Astrocyte (in vitro differentiated cells and primary cell): ENCODE results near the gene RFTN1. TPM values are rescaled to one million over a fixed set of nuclear protein-coding genes. Genes with fewer than 3 reads are reported as not detected.

Experiments
- DNase-seq: peaks from one replicate; pipeline ENCODE4 v3.0.0-alpha.2; 2010; ENCODE audit warnings: low read depth
- FAIRE-seq: peaks from 2 replicates; lab custom pipeline; 2011; peaks lifted over from hg19 to GRCh38; lab: Jason Lieb, UNC
- H2AFZ ChIP-seq: 2 replicates; pipeline ENCODE4 v1.6.0; 2012; ENCODE audit warnings: low read depth, low read length, inconsistent platforms
- H3K27ac ChIP-seq: 2 replicates; pipeline ENCODE4 v1.5.1; 2011; ENCODE audit warnings: low read depth, low read length, inconsistent platforms
- H3K27me3 ChIP-seq: 2 replicates; pipeline ENCODE4 v1.6.0; 2011; ENCODE audit warnings: low read length, inconsistent platforms; ENCODE audit not compliant: insufficient read depth
- H3K36me3 ChIP-seq: 2 replicates; pipeline ENCODE4 v1.5.1; 2011; ENCODE audit warnings: low read length, inconsistent platforms; ENCODE audit not compliant: insufficient read depth
- H3K4me1 ChIP-seq: 2 replicates; pipeline ENCODE4 v1.5.1; 2011; ENCODE audit warnings: low read length, inconsistent platforms; ENCODE audit not compliant: insufficient read depth
- H3K4me2 ChIP-seq: 2 replicates; pipeline ENCODE4 v1.6.0; 2012; ENCODE audit warnings: low read length, inconsistent platforms
- H3K4me3 ChIP-seq: 2 replicates; pipeline ENCODE4 v1.5.1; 2011; ENCODE audit warnings: low read depth, mild to moderate bottlenecking, low read length, inconsistent platforms; ENCODE audit not compliant: insufficient read depth
- H3K79me2 ChIP-seq: 2 replicates; pipeline ENCODE4 v1.6.0; 2012; ENCODE audit warnings: mild to moderate bottlenecking, low read length, inconsistent platforms; ENCODE audit not compliant: insufficient read depth
- H3K9ac ChIP-seq: 2 replicates; pipeline ENCODE4 v1.6.0; 2012; ENCODE audit warnings: mild to moderate bottlenecking, low read length, inconsistent platforms
- H3K9me3 ChIP-seq: 2 replicates; pipeline ENCODE4 v1.5.1; 2012; ENCODE audit warnings: low read depth, mild to moderate bottlenecking, low read length, inconsistent platforms; ENCODE audit not compliant: insufficient read depth
- H4K20me1 ChIP-seq: 2 replicates; pipeline ENCODE4 v1.6.0; 2012; ENCODE audit warnings: low read length, inconsistent platforms; ENCODE audit not compliant: insufficient read depth
- H3K27ac Mint-ChIP-seq: one replicate; pipeline ENCODE4 v1.8.0; 2021; ENCODE audit warnings: mild to moderate bottlenecking, mixed read lengths; ENCODE audit not compliant: unreplicated experiment
- H3K27me3 Mint-ChIP-seq: one replicate; pipeline ENCODE4 v1.8.0; 2021; ENCODE audit warnings: low read depth, mixed read lengths; ENCODE audit not compliant: unreplicated experiment
- H3K36me3 Mint-ChIP-seq: one replicate; pipeline ENCODE4 v1.8.0; 2021; ENCODE audit warnings: low read depth, mixed read lengths; ENCODE audit not compliant: unreplicated experiment
- H3K4me1 Mint-ChIP-seq: one replicate; pipeline ENCODE4 v1.8.0; 2021; ENCODE audit warnings: low read depth, mixed read lengths; ENCODE audit not compliant: unreplicated experiment
- H3K4me3 Mint-ChIP-seq: one replicate; pipeline ENCODE4 v1.8.0; 2021; ENCODE audit warnings: mild to moderate bottlenecking, moderate library complexity, mixed read lengths; ENCODE audit not compliant: unreplicated experiment
- H3K9me3 Mint-ChIP-seq: one replicate; pipeline ENCODE4 v1.8.0; 2021; ENCODE audit warnings: mild to moderate bottlenecking, mixed read lengths; ENCODE audit not compliant: unreplicated experiment
- EZH2 ChIP-seq: IDR thresholded peaks from 2 replicates; pipeline ENCODE4 v1.6.1; 2012; ENCODE audit warnings: mild to moderate bottlenecking, low read length, inconsistent platforms; ENCODE audit not compliant: insufficient read depth
- total RNA-seq: library from RNA; stranded (reverse); gene quantifications from 2 replicates; pipeline ENCODE4 v1.2.1, GENCODE V29; 2021
- TF ChIP-seq, protein P1 (sequence below): IDR thresholded peaks from 2 replicates; pipeline ENCODE4 v1.5.1; 2011; ENCODE audit warnings: low read depth, mild to moderate bottlenecking, inconsistent platforms, low read length, moderate library complexity; ENCODE audit not compliant: insufficient read depth

RFTN1 gene
- total RNA-seq, 1 donor from 2014 or later: 49.5 TPM

DNA sequence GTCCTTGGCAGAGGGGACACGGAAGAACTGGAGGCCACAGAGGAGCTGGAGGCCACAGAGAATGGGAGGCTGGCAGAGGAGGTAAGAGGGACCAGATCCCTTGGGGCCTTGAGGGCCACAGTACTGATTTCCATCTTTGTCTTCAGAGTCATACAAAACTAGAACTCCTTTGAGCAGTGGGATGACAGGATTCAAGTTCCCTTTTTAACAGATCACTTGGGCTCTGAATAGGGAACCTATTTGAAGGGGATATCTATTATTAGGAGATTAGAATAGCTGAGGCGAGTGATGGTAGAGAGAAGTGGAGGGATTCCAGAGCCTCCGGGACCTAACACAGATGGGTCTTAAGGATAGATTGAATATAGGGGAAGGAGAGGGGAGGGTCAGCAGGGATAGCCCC, 192.8 kb downstream of the RFTN1 start:
- DNase-seq (no peak), FAIRE-seq (no peak)
- Histone ChIP-seq H3K9ac (no peak overlapping the region), H3K36me3 (peaks cover 10% of the 10 kb centered on the region), H3K4me2 (no peak overlapping the region), H3K79me2 (no peaks in the 10 kb centered on the region), H2AFZ (no peak overlapping the region), H3K4me1 (no peaks in the 10 kb centered on the region), H3K27ac (no peak overlapping the region), H3K27me3 (no peaks in the 10 kb centered on the region), H4K20me1 (peaks cover 11% of the 10 kb centered on the region), H3K9me3 (no peaks in the 10 kb centered on the region), H3K4me3 (no peak overlapping the region)
- Mint-ChIP-seq H3K36me3 (peaks cover 36% of the 10 kb centered on the region), H3K27ac (no peak overlapping the region), H3K27me3 (no peaks in the 10 kb centered on the region), H3K4me3 (no peak overlapping the region), H3K9me3 (no peaks in the 10 kb centered on the region), H3K4me1 (peaks cover 1% of the 10 kb centered on the region)
- TF ChIP-seq, protein P1, sequence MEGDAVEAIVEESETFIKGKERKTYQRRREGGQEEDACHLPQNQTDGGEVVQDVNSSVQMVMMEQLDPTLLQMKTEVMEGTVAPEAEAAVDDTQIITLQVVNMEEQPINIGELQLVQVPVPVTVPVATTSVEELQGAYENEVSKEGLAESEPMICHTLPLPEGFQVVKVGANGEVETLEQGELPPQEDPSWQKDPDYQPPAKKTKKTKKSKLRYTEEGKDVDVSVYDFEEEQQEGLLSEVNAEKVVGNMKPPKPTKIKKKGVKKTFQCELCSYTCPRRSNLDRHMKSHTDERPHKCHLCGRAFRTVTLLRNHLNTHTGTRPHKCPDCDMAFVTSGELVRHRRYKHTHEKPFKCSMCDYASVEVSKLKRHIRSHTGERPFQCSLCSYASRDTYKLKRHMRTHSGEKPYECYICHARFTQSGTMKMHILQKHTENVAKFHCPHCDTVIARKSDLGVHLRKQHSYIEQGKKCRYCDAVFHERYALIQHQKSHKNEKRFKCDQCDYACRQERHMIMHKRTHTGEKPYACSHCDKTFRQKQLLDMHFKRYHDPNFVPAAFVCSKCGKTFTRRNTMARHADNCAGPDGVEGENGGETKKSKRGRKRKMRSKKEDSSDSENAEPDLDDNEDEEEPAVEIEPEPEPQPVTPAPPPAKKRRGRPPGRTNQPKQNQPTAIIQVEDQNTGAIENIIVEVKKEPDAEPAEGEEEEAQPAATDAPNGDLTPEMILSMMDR: no peak
- no peak for TF ChIP-seq EZH2

DNA sequence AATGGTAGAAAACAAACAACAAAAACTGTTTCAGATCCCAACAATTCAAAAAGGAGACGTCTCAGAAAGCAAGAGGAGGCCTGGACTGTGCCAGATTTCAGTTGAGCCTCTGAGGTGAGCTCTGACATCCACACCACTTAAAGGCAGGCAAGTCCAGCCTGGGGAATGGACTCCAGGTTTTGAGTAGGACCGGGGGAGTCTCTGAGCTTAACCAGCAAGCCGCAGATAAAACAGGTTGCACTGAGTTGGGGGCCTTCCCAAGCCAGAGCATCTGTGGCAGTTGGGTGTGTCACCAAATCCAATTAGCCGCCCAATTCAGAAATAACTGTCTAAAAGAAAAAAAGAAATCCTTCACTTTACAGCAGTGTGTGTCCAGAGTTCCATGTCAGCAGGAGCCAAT, 193.8 kb downstream of the RFTN1 start:
- no peak overlapping the region for H3K27ac Mint-ChIP-seq
- no peak for FAIRE-seq

DNA sequence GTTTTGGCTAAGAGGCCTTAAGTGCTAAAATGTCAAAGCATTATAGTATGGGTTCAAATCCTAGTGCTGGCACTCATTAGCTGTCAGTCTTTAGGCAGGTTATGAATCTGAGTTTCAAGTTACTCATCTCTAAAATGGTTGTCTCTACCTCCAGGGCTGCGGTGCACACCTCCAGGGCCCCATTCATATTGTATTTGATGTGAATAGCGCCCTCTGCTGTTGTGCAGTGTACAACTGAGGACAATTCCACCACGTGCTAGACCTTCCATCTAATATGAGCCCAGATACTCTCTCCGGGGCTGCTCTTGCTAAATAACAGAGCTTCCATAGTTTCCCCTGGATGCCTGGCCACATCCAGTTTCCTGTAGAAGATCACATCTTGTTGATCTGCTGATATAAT, 194.2 kb downstream of the RFTN1 start:
- H4K20me1 ChIP-seq: peaks cover 11% of the 10 kb centered on the region
- no peaks in the 10 kb centered on the region for H3K79me2 ChIP-seq
- H3K4me3 ChIP-seq: no peak overlapping the region
- no peak overlapping the region for H3K27ac ChIP-seq
- H3K4me1 ChIP-seq: no peaks in the 10 kb centered on the region
- H3K36me3 ChIP-seq: peaks cover 15% of the 10 kb centered on the region
- no peak for FAIRE-seq
- Mint-ChIP-seq H3K4me3 (no peak overlapping the region), H3K36me3 (peaks cover 36% of the 10 kb centered on the region), H3K27ac (no peak overlapping the region), H3K27me3 (no peaks in the 10 kb centered on the region), H3K4me1 (peaks cover 1% of the 10 kb centered on the region), H3K9me3 (no peaks in the 10 kb centered on the region)
- H2AFZ ChIP-seq: no peak overlapping the region
- no peaks in the 10 kb centered on the region for H3K27me3 ChIP-seq
- no peaks in the 10 kb centered on the region for H3K9me3 ChIP-seq
- H3K4me2 ChIP-seq: no peak overlapping the region
- no peak overlapping the region for H3K9ac ChIP-seq
- TF ChIP-seq, protein P1: peak; percentile 31
- TF ChIP-seq EZH2: no peak
- no peak for DNase-seq

More for the DNA sequence above, 193.8 kb downstream of the RFTN1 start:
- H3K9ac ChIP-seq: no peak overlapping the region
- H3K27ac ChIP-seq: no peak overlapping the region
- H3K4me1 ChIP-seq: no peaks in the 10 kb centered on the region
- Mint-ChIP-seq H3K4me3 (no peak overlapping the region), H3K4me1 (peaks cover 1% of the 10 kb centered on the region), H3K27me3 (no peaks in the 10 kb centered on the region), H3K9me3 (no peaks in the 10 kb centered on the region), H3K36me3 (peaks cover 36% of the 10 kb centered on the region)
- no peaks in the 10 kb centered on the region for H3K79me2 ChIP-seq
- peaks cover 11% of the 10 kb centered on the region for H4K20me1 ChIP-seq
- TF ChIP-seq EZH2: no peak
- TF ChIP-seq, protein P1: no peak
- no peaks in the 10 kb centered on the region for H3K9me3 ChIP-seq
- H3K4me3 ChIP-seq: no peak overlapping the region
- no peak for DNase-seq
- H3K36me3 ChIP-seq: peaks cover 11% of the 10 kb centered on the region
- no peaks in the 10 kb centered on the region for H3K27me3 ChIP-seq
- H3K4me2 ChIP-seq: no peak overlapping the region
- H2AFZ ChIP-seq: no peak overlapping the region
